GM18499 (cell line): ENCODE measurements around the gene TNRC18.
"Not testable (repeated sequence)": the region's sequence is repeated elsewhere in the genome, so short reads cannot be mapped to it uniquely, and the experiment has no call there.

Experiments
- ATAC-seq: cut with Tn5 transposase; IDR thresholded peaks from one replicate; pipeline ENCODE4 v1.9.1; 2021; ENCODE audit warnings: moderate number of reproducible peaks; ENCODE audit not compliant: insufficient read depth, unreplicated experiment

Gene TNRC18, protein sequence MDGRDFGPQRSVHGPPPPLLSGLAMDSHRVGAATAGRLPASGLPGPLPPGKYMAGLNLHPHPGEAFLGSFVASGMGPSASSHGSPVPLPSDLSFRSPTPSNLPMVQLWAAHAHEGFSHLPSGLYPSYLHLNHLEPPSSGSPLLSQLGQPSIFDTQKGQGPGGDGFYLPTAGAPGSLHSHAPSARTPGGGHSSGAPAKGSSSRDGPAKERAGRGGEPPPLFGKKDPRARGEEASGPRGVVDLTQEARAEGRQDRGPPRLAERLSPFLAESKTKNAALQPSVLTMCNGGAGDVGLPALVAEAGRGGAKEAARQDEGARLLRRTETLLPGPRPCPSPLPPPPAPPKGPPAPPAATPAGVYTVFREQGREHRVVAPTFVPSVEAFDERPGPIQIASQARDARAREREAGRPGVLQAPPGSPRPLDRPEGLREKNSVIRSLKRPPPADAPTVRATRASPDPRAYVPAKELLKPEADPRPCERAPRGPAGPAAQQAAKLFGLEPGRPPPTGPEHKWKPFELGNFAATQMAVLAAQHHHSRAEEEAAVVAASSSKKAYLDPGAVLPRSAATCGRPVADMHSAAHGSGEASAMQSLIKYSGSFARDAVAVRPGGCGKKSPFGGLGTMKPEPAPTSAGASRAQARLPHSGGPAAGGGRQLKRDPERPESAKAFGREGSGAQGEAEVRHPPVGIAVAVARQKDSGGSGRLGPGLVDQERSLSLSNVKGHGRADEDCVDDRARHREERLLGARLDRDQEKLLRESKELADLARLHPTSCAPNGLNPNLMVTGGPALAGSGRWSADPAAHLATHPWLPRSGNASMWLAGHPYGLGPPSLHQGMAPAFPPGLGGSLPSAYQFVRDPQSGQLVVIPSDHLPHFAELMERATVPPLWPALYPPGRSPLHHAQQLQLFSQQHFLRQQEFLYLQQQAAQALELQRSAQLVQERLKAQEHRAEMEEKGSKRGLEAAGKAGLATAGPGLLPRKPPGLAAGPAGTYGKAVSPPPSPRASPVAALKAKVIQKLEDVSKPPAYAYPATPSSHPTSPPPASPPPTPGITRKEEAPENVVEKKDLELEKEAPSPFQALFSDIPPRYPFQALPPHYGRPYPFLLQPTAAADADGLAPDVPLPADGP (N-terminal part only)

GRCh38 chr7:5423306-5423975 lies at the start of gene TNRC18:
TNRC18 (minus strand) TSS chr7:5423834; CDS start chr7:5421246, 2,588 bp downstream.
- no peak for ATAC-seq

- no peak for ATAC-seq
These were observed 49.0 kb upstream of the TNRC18 start for GRCh38 chr7:5472432-5473315.

- not testable (repeated sequence) for ATAC-seq
These were observed 48.0 kb upstream of the TNRC18 start for GRCh38 chr7:5471623-5472022.

- ATAC-seq: no peak
These were observed 47.2 kb upstream of the TNRC18 start for GRCh38 chr7:5470816-5471215.

DNA sequence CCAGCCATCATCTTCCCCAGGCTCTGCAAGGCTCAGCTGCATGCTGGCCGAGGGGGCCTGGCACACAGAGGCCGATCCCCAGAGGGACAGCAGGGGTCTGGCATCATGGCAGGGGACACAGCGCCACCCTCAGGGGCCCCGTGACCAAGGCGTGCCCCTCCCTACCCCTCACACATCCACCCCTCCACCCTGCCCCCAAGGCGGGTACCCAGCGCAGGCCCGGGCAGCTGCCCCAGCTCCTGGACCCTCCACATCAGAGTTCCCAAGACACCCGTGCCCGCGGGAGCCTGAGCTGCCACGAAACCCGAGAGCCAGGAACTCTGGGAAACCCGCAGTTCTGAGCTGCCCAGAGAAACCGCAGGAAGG lies 46.5 kb upstream of the TNRC18 start:
- no peak for ATAC-seq

DNA sequence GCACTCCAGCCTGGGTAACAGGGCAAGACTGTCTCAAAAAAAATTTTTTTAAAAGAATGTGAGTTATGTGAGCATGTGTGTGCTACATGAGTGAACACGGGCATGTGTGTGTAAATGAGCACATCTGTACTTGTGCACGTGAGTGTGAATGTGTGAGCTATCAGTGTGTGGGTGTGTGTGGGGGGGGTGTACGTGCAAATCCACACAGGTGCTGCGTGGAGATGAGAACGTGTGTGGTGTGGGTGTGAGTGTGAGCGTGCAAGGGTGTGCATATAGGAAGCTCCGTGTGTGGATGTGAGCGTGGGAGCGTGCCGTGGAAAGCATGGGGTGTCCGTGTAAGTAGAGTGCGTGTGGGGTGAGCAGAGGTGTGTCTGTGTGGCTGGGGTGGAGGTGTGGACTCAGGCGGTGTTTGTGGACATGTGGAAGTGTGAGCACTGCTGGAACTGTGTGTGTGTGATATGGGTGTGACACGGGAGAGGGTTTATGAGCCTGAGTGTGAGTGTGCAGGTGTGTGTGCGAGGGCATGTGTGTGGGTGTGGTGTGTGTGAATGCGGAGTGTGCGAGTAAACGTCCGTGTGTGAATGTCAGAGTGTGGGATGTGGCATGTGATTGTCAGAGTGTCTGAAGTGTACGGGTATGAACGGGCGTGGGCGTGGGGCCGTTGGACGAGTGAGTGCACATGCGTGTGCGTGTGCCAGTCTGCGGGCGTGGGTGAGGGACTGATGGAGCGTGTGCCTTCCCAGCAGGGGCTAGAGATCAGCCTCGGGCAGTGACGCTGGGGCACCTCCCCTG lies 45.9 kb upstream of the TNRC18 start:
- ATAC-seq: no peak

DNA sequence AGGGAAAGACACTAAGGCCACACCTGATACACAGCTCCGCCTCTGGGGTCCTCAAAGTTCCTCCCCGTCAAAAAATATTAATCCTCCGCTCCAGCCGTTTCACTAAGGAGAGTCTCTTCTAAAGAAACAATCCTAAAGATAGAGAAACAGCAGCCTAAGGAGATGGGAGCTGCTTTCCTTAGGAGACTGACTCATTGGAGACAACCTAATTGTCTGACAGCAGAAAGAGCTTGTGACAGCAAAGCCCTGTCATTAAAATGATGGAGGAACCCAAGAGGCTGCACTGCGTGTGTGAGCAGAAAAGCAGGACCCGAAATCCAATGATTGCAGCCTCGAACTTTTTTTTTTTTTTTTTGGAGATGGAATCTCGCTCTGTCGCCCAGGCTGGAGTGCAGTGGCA lies 44.0 kb upstream of the TNRC18 start:
- no peak for ATAC-seq

DNA sequence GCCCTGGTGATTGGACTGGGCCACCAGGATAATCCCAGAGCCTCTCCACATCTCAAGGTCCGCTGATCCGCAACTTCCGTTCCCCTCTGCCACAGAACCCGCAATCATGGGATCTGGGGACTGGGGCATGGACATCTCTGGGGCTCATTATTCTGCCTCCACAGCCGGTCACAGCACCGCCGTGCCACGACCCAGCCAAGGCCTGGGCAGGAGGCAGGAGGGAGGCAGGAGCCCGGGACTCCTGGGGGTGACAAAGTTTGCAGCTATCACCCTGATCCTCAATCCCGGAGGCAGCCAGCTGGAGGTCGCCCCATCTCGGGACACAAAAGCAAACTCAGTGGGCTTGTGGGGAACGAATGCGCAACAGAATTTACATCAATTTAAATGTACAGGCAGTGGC lies 42.9 kb upstream of the TNRC18 start:
- ATAC-seq: no peak

DNA sequence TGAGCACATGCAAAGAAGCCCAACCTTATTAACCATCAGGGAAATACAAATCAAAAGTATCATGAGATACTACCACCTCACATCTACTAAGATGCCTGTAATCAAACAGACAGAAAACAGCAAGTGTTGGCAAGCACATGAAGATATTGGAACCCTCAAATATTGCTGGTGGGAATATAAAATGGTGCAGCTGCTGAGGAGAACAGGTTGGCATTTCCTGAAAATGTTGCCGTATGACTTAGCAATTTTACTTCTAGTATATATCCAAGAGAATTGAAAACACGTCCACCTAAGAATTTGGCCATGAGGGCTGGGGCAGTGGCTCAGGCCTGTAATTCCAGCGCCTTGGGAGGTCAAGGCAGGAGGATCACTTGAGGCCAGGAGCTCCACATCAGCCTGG lies 39.4 kb upstream of the TNRC18 start:
- ATAC-seq: no peak

DNA sequence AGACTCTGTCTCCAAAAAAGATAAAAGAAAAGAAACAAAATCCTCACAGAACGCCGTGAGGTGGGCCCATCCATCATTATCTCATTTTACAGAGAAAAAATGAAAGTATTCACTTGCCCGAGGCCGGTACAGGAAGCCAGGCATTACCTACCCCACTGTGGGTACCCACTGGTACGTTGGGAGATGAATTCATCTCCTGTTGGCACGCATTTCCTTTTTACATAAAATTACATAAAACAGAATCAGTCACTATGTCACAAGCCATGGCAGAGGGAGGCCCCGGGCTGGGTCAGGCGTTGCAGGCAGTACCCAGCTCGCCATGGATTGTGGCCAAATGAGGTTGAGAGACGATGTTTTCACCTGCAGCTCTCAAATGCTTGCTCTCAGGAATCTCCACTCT lies 38.6 kb upstream of the TNRC18 start:
- no peak for ATAC-seq

GRCh38 chr7:5458921-5459480 lies 35.4 kb upstream of the TNRC18 start:
- ATAC-seq: no peak

GRCh38 chr7:5457245-5457735 lies 33.7 kb upstream of the TNRC18 start:
- ATAC-seq: no peak

- no peak for ATAC-seq
These were observed 32.8 kb upstream of the TNRC18 start for GRCh38 chr7:5456409-5456808.

DNA sequence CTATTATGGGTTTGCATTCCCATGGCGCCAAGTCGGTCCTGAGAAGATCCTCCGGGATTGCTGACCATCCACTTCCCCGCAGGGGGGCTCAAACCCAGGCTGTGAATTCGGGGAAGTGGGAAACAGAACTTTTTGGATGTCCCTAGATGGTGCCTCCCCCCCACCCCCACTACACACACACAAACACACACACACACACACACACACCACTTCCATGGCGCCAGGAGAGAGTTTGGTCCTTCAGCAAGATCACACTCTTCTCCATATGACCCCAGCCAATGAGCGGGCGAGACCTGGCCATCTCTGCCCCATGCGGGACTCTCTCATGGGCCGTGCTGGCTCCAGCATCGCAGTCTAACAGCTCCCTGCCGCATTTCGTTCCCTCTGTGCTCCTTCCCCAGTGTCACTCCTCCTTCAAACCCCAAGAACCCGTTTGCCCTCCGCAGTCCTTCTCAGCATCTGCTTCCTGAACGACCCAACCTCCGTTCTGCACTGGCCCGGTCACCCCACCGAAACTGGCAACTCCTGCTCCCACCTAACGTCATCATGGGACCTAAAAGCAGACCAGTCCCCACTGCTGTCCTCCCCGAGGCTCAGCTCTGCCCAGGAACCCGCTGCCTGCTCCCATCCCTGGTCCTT lies 32.1 kb upstream of the TNRC18 start:
- ATAC-seq: no peak

DNA sequence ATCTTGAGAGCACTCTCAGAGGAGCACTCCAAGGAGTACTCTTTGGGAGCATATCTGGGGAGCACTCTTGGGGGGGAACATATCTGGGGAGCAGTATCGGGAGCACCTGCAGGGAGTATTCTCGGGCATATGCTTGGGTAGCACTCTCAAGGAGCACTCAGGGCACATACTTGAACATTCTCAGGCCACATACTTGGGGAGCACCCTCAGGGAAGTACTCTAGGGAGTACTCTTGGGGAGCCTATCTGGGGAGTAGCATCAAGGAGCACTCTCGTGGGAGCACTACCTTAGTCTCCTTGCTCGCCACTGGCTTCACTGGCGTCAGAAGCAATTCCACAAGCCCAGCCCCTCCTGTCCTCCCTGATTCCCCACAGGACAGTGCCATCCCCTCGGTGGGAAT lies 31.5 kb upstream of the TNRC18 start:
- no peak for ATAC-seq

GRCh38 chr7:5454485-5454884 lies 30.9 kb upstream of the TNRC18 start:
- no peak for ATAC-seq

- no peak for ATAC-seq
These were observed 30.0 kb upstream of the TNRC18 start for GRCh38 chr7:5453566-5454075.
